NCI-H69 (cell line): Measurements from ENCODE around the gene OR4D1.

ENCODE experiments used
- DNase-seq: peaks from one replicate; lab custom pipeline; 2025; lab: John Stamatoyannopoulos, UW

The OR4D1 gene

GRCh38 chr17:58195518-58196123 lies 47.4 kb downstream of the OR4D1 start:
- DNase-seq, result no peak

GRCh38 chr17:58196610-58197009 lies 48.4 kb downstream of the OR4D1 start:
- no peak for DNase-seq

GRCh38 chr17:58200024-58200633 lies 51.9 kb downstream of the OR4D1 start:
- peak; percentile 75 for DNase-seq

- DNase-seq, result no peak
These were observed 54.7 kb downstream of the OR4D1 start for GRCh38 chr17:58202859-58203258.

- no peak for DNase-seq
These were observed 56.6 kb downstream of the OR4D1 start for GRCh38 chr17:58204796-58205195.

GRCh38 chr17:58205936-58206335 lies 57.8 kb downstream of the OR4D1 start:
- DNase-seq, result no peak

GRCh38 chr17:58207451-58207850 lies 59.3 kb downstream of the OR4D1 start:
- no peak for DNase-seq

GRCh38 chr17:58208344-58208743 lies 60.2 kb downstream of the OR4D1 start:
- DNase-seq, result no peak
